Heart left ventricle (tissue), 16 donors: ENCODE results near the gene SNORC. TPM values are rescaled to one million over a fixed set of nuclear protein-coding genes. Genes with fewer than 3 reads are reported as not detected.

ENCODE experiments used
- ATAC-seq, 4 donors: fragments of 200-7000 bp; cut with Tn5 transposase; one replicate each; pipeline ENCODE4 v1.9.1; 2020 to 2022; ENCODE audit warnings: moderate library complexity in 4 of 4, mild to moderate bottlenecking in 3 of 4, moderate number of reproducible peaks in 1 of 4
- DNase-seq, 5 donors: peaks; one replicate each; pipeline ENCODE4 v3.0.0-alpha.2; 2020
- H3K27ac ChIP-seq, 12 donors: fragments of 200-600 bp; sonication (generic) in 4 of 12; one replicate each; pipeline versions ENCODE4 v1.5.0 to v1.8.0; 2016 to 2022; ENCODE audit warnings: mild to moderate bottlenecking in 2 of 12
- H3K27me3 ChIP-seq, 9 donors: fragments of 200-600 bp; sonication (generic) in 2 of 9; one replicate each; pipeline versions ENCODE4 v1.5.1 to v1.8.0; 2016 to 2022; ENCODE audit warnings: mild to moderate bottlenecking in 3 of 9
- H3K36me3 ChIP-seq, 9 donors: fragments of 200-600 bp; sonication (generic) in 2 of 9; one replicate each; pipeline versions ENCODE4 v1.5.0 to v1.8.0; 2018 to 2022; ENCODE audit warnings: mild to moderate bottlenecking in 2 of 9
- H3K4me1 ChIP-seq, 12 donors: fragments of 200-600 bp; sonication (generic) in 4 of 12; one replicate each; pipeline versions ENCODE4 v1.5.0 to v1.8.0; 2016 to 2022; ENCODE audit warnings: mild to moderate bottlenecking in 3 of 12
- H3K4me3 ChIP-seq, 12 donors: fragments of 200-600 bp; sonication (generic) in 4 of 12; one replicate each; pipeline versions ENCODE4 v1.5.0 to v1.8.0; 2017 to 2022; ENCODE audit warnings: mild to moderate bottlenecking in 9 of 12, moderate library complexity in 4 of 12
- H3K9me3 ChIP-seq, 12 donors: fragments of 200-600 bp; sonication (generic) in 4 of 12; one replicate each; pipeline versions ENCODE4 v1.5.0 to v1.8.0; 2016 to 2022; ENCODE audit warnings: mild to moderate bottlenecking in 1 of 12
- POLR2A ChIP-seq, 2 donors: fragments of 450-650 bp; IDR thresholded peaks; one replicate each; pipeline ENCODE4 v1.6.1; 2017; ENCODE audit warnings: antibody characterized with exemption in 2 of 2, mild to moderate bottlenecking in 2 of 2, moderate library complexity in 2 of 2
- WGBS, 4 donors: extraction: QIAGEN DNeasy Blood & Tissue Kit in 2 of 4; methylation state at CpG; one replicate each; pipeline versions ENCODE4 v1.1.5 to v1.1.7; 2013 to 2018; 5-methylcytosine and 5-hydroxymethylcytosine counted together
- intact Hi-C, 10 donors: fragments of 100-400 bp; cut with DNase I; formaldehyde crosslinking; loops; one replicate each; pipeline versions ENCODE4 v1.11.1 to v1.14.2; 2022
- polyA plus RNA-seq, 2 donors: library from polyadenylated mRNA; stranded (reverse); fragments of 200-250 nt; gene quantifications; one replicate each; pipeline ENCODE4 v1.2.3, GENCODE V29; 2013
- total RNA-seq, 9 donors: library from RNA; depleted of rRNA in 2 of 9; stranded (reverse); fragments of >200 nt in 2 of 9; fragmentation: NEBNext Ultra II Directional in 3 of 9; extraction: Animal tissue kit (Norgen Biotek cat#: 25700) in 3 of 9; gene quantifications; one replicate each; pipeline versions ENCODE4 v1.1.0 to v1.2.4, GENCODE V29; 2016 to 2023
- TF ChIP-seq, protein P1 (sequence below), 12 donors: fragments of 200-600 bp; sonication (generic) in 4 of 12; IDR thresholded peaks; one replicate each; pipeline versions ENCODE4 v1.5.0 to v1.8.0; 2018 to 2022; ENCODE audit warnings: antibody characterized with exemption in 12 of 12, mild to moderate bottlenecking in 5 of 12
- donor health status: ischemic (EF 13 %, LVEDD 7.1; RV severe dilation, severe dysfunction).
- donor health status: healthy with polysubstance abuse.
- donor health status: DM: no; HTN: yes; CAD: no.
- donor health status: DM: no; HTN: no; CAD: no.
- donor health status: ischemic (EF 25% LVEDD 6.9; RV normal size, moderate dysfunction).
- donor health status: ischemic (EF 25% LVEDD 5.7; RV mildly dilated, moderate dysfunction).
- donor health status: healthy.
- donor health status: DM: yes; HTN: yes; CAD: no.
- donor health status: ischemic (EF 35%, LVEDD 5.7; RV mildly dilated, moderate dysfunction).
- donor health status: nonischemic (EF 11% LVEDD 7.7; RV severe dilation, severe dysfunction).
- donor health status: DM: yes; HTN: yes; CAD: no.
- donor health status: PGD.
- donor health status: ischemic (EF 29% LVEDD 5.4; RV normal size, mild dysfunction).
- donor health status: nonischemic (EF 23%, LVEDD 6.1; RV moderate dilation, normal function).

Gene SNORC
- total and polyA plus RNA-seq, 11 donors: 0.38 to 2.9 (median 0.74) TPM

DNA sequence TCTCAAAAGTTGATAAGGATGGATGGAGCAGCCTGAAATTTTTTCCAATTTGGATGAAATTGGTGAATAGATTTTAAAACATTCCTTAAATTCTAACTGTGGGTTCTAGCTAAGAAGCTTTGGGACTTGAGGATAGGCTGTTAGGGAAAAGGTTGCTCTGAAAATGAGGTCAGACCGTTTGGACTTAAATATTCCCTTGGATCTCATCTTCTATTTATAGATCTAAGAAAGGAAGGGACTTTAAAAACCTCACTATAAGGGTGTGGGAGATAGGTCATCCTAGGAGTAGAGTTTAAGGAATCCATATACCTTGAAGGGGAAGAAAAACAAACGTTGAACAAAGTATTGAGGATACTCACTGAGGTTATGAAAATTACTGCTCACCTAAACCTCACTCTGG, 17.4 kb upstream of the SNORC start:
- intact Hi-C loops: loop anchor here in 9 of 10 donors (2.0 to 10.0 kb wide), 5 partner anchors 172 to 400 kb away; partner anchors contain the start of genes ATG16L1 (in 6 of the 9) and NEU2 (in 1 of the 9)
- Histone ChIP-seq H3K27me3 (no peaks in the 10 kb centered on the region), H3K36me3 (peaks cover 0 to 98% (median 72%) of the 10 kb centered on the region in 9 donors), H3K4me3 (no peak overlapping the region), H3K4me1 (peaks cover 0 to 17% (median 0%) of the 10 kb centered on the region in 12 donors), H3K9me3 (no peaks in the 10 kb centered on the region), H3K27ac (no peak overlapping the region)
- DNase-seq (no peak), ATAC-seq (no peak)
- 25 to 35% (median 34%) methylated on average over 2 of the region's 2 CpGs for WGBS, 4 donors
- TF ChIP-seq POLR2A (IDR thresholded peaks at IDR 0.05): no peak
- TF ChIP-seq, protein P1, sequence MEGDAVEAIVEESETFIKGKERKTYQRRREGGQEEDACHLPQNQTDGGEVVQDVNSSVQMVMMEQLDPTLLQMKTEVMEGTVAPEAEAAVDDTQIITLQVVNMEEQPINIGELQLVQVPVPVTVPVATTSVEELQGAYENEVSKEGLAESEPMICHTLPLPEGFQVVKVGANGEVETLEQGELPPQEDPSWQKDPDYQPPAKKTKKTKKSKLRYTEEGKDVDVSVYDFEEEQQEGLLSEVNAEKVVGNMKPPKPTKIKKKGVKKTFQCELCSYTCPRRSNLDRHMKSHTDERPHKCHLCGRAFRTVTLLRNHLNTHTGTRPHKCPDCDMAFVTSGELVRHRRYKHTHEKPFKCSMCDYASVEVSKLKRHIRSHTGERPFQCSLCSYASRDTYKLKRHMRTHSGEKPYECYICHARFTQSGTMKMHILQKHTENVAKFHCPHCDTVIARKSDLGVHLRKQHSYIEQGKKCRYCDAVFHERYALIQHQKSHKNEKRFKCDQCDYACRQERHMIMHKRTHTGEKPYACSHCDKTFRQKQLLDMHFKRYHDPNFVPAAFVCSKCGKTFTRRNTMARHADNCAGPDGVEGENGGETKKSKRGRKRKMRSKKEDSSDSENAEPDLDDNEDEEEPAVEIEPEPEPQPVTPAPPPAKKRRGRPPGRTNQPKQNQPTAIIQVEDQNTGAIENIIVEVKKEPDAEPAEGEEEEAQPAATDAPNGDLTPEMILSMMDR (IDR thresholded peaks at IDR 0.05): no peak

DNA sequence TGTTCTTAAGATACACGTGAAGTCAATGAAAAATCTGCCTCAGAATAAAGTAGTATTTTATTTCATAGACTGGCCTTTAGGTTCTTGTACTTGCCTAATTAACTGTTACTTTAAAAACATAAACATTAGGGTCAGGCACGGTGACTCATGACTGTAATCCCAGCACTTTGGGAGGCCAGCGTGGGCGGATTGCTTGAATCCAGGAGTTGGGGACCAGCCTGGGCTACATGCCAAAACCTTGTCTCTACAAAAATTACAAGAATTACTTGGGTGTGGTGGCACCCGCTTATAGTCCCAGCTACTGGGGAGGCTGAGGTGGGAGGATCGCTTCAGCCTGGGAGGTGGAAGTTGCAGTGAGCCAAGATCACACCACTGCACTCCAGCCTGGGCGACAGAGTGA, 16.0 kb upstream of the SNORC start:
- TF ChIP-seq, protein P1 (IDR thresholded peaks at IDR 0.05): no peak
- peak overlapping the region in 1 of 12 donors; percentile 10 for H3K27ac ChIP-seq

DNA sequence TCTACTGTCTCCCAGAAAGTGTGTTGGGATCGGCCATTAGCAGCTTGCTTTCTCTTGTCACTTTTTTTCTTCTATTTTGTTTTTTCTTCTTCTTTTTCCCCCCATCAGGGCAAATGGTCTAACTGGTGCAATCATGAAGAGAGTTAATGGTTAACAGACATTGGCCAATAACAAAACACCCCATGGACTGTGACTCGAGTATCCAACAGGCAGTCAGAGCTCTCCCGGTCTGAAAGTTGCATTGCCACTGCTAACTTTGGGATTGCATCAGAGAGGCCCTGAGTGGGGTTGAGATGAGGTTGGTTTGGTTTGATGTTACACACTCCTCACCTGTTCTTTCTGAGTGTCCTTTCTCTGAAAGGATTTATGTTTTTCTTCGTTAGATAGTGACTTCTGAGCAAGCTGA, 12.9 kb upstream of the SNORC start:
- Histone ChIP-seq H3K4me3 (no peak overlapping the region), H3K9me3 (no peaks in the 10 kb centered on the region), H3K27me3 (no peaks in the 10 kb centered on the region), H3K4me1 (peaks cover 0 to 14% (median 0%) of the 10 kb centered on the region in 12 donors), H3K36me3 (peaks cover 0 to 92% (median 63%) of the 10 kb centered on the region in 9 donors), H3K27ac (no peak overlapping the region)
- ATAC-seq (no peak), DNase-seq (no peak)
- TF ChIP-seq, protein P1 (IDR thresholded peaks at IDR 0.05): no peak
- no peak for TF ChIP-seq POLR2A (IDR thresholded peaks at IDR 0.05)
- WGBS, 4 donors: 67 to 84% (median 82%) methylated on average over 4 of the region's 4 CpGs
- intact Hi-C loops: loop anchor here in 7 of 10 donors (5.0 to 10.0 kb wide), 4 partner anchors 168 to 395 kb away; partner anchors contain the start of genes ATG16L1 (in 2 of the 7) and NEU2 (in 1 of the 7)

More for the DNA sequence above, 16.0 kb upstream of the SNORC start:
- intact Hi-C loops: loop anchor here in 9 of 10 donors (5.0 to 10.0 kb wide), 4 partner anchors 171 to 398 kb away; partner anchors contain the start of genes ATG16L1 (in 4 of the 9) and NEU2 (in 1 of the 9)
- Histone ChIP-seq H3K9me3 (no peaks in the 10 kb centered on the region), H3K4me1 (peaks cover 0 to 17% (median 0%) of the 10 kb centered on the region in 12 donors), H3K27me3 (no peaks in the 10 kb centered on the region), H3K36me3 (peaks cover 0 to 98% (median 72%) of the 10 kb centered on the region in 9 donors), H3K4me3 (no peak overlapping the region)
- no peak for ATAC-seq
- DNase-seq: no peak
- WGBS, 4 donors: 55 to 65% (median 58%) methylated on average over 7 of the region's 7 CpGs

DNA sequence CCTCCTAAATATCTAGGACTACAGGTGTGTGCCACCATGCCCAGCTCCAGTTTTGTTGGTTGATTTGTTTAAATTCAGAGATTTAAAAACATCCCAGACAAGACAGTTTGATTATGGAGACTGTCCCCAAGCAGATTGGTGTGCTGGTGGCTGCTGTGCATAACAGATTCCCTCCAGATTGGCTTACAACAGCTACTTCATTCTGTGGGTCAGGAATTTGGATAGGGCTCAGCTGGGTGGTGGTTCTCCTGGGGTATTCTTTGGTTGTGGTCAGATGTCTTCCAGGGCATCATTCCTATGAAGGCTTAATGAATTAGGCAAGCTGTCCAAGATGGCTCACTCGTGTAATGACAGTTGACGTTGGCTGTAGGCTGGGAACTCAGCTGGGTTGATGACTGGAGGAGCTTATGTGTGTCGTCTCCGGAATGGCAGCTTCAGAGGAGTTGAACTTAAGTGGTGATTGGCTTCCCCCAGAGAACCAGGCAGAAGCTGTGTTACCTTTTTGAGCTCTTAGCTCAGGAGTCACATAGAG, 10.6 kb upstream of the SNORC start:
- ATAC-seq (no peak), DNase-seq (no peak)
- H3K4me1 ChIP-seq: no peaks in the 10 kb centered on the region
- intact Hi-C loops: loop anchor here in 7 of 10 donors (5.0 to 10.0 kb wide), 4 partner anchors 165 to 393 kb away; partner anchors contain the start of genes ATG16L1 (in 2 of the 7) and NEU2 (in 1 of the 7)
- H3K27me3 ChIP-seq: no peaks in the 10 kb centered on the region
- 78 to 97% (median 92%) methylated on average over 4 of the region's 4 CpGs for WGBS, 4 donors
- peaks cover 0 to 70% (median 59%) of the 10 kb centered on the region in 9 donors for H3K36me3 ChIP-seq
- no peak overlapping the region for H3K27ac ChIP-seq
- H3K9me3 ChIP-seq: no peaks in the 10 kb centered on the region
- no peak for TF ChIP-seq POLR2A (IDR thresholded peaks at IDR 0.05)
- TF ChIP-seq, protein P1 (IDR thresholded peaks at IDR 0.05): no peak
- no peak overlapping the region for H3K4me3 ChIP-seq
